T-helper 17 cell (primary cell): ENCODE measurements around the gene ZBED2. TPM values are rescaled to one million over a fixed set of nuclear protein-coding genes. Genes with fewer than 3 reads are reported as not detected.

ENCODE experiments used
- ATAC-seq: fragments of 150-1000 bp; cut with Tn5 transposase; 2 replicates; pipeline ENCODE4 v1.10.0; 2021; ENCODE audit warnings: mild to moderate bottlenecking, moderate library complexity
- DNase-seq, 3 donors: peaks; one replicate each; pipeline versions ENCODE4 v3.0.0 to v3.0.0-alpha.2; 2020 to 2021
- H3K9me3 ChIP-seq: one replicate; pipeline ENCODE4 v1.7.0; 2013; ENCODE audit warnings: low read length, mild to moderate bottlenecking; ENCODE audit not compliant: control insufficient read depth, poor library complexity, severe bottlenecking
- H3K27ac Mint-ChIP-seq: one replicate; pipeline ENCODE4 v1.8.0; 2022; ENCODE audit warnings: mild to moderate bottlenecking, moderate library complexity, mixed read lengths
- H3K27me3 Mint-ChIP-seq: one replicate; pipeline ENCODE4 v1.8.0; 2022; ENCODE audit warnings: mixed read lengths
- H3K36me3 Mint-ChIP-seq: one replicate; pipeline ENCODE4 v1.8.0; 2022; ENCODE audit warnings: low read depth, mixed read lengths
- H3K4me1 Mint-ChIP-seq: one replicate; pipeline ENCODE4 v1.8.0; 2022; ENCODE audit warnings: mild to moderate bottlenecking, mixed read lengths
- H3K4me3 Mint-ChIP-seq: one replicate; pipeline ENCODE4 v1.8.0; 2022; ENCODE audit warnings: mild to moderate bottlenecking, moderate library complexity, mixed read lengths
- total RNA-seq, 4 donors: library from RNA in 2 of 4; stranded (reverse) in 2 of 4; gene quantifications; one replicate each; pipeline ENCODE4 v1.2.3 and lab custom pipeline; 2022 to 2026

ZBED2 gene
- total RNA-seq, 2 donors from 2014 or later, result 0.12 to 0.13 TPM

DNA sequence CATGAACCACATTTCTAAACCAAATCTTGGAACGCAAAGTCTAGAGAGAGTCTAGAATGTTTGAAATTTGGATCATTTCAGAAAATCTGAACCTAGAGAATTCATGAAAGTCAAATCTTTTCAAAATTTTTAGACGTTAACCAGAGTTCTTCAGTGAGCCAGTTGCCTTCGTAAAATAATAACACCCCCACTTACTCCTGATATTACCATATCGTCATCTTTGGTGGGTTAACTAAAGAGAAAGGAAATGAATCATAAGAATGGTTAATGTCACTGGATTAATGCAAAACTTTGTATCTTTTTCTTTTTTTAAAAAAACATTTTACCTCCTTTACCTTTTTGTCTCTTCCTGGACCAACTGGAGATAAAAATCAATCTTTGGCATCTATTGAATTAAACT lies 1.2 kb upstream of the ZBED2 start:
- H3K4me3 Mint-ChIP-seq, result no peak overlapping the region
- H3K27ac Mint-ChIP-seq, result peak overlapping the region; percentile 73
- ATAC-seq (no peak), DNase-seq (no peak)
- H3K36me3 Mint-ChIP-seq, result peaks cover 13% of the 10 kb centered on the region
- no peaks in the 10 kb centered on the region for H3K27me3 Mint-ChIP-seq
- H3K9me3 ChIP-seq, result no peaks in the 10 kb centered on the region
- peaks cover 34% of the 10 kb centered on the region for H3K4me1 Mint-ChIP-seq

DNA sequence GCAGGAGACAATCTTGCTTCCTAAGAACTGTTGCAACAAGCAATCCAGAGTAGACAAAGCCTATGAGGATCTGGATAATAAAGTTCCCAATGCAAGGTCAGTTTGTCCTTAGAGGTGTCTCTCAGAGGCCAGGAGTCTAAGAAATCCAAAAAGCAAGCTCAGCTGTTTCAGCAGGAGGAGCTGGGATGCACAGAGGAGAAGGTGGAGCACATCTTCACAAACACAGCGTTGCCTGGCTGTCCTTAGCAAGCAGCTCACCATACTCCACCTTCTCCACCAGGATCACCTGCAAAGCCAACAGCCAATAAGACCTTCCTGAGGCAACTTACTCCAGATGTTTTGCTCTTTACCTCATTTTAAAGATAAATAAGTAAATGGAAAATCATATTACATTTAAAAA lies 365 bp downstream of the ZBED2 start:
- H3K9me3 ChIP-seq, result no peaks in the 10 kb centered on the region
- no peaks in the 10 kb centered on the region for H3K27me3 Mint-ChIP-seq
- DNase-seq (no peak), ATAC-seq (no peak)
- H3K36me3 Mint-ChIP-seq, result peaks cover 8% of the 10 kb centered on the region
- peak overlapping the region; percentile 73 for H3K27ac Mint-ChIP-seq
- H3K4me1 Mint-ChIP-seq, result peaks cover 37% of the 10 kb centered on the region
- H3K4me3 Mint-ChIP-seq, result peak overlapping the region; percentile 21

- H3K9me3 ChIP-seq, result no peaks in the 10 kb centered on the region
- ATAC-seq, result no peak
- Mint-ChIP-seq H3K4me3 (no peak overlapping the region), H3K27me3 (no peaks in the 10 kb centered on the region), H3K4me1 (peaks cover 42% of the 10 kb centered on the region), H3K36me3 (peaks cover 7% of the 10 kb centered on the region), H3K27ac (peak overlapping the region; percentile 73)
- DNase-seq, result no peak
Measured at GRCh38 chr3:111594205-111594604, 941 bp downstream of the ZBED2 start.

- Mint-ChIP-seq H3K27me3 (no peaks in the 10 kb centered on the region), H3K4me3 (no peak overlapping the region), H3K27ac (peak overlapping the region; percentile 73), H3K36me3 (peaks cover 7% of the 10 kb centered on the region), H3K4me1 (peaks cover 42% of the 10 kb centered on the region)
- no peaks in the 10 kb centered on the region for H3K9me3 ChIP-seq
- no peak for DNase-seq
- no peak for ATAC-seq
Measured at GRCh38 chr3:111593666-111594065, 1.5 kb downstream of the ZBED2 start.

- no peaks in the 10 kb centered on the region for H3K27me3 Mint-ChIP-seq
- peaks cover 42% of the 10 kb centered on the region for H3K4me1 Mint-ChIP-seq
- no peak overlapping the region for H3K4me3 Mint-ChIP-seq
- no peak for ATAC-seq
- peak overlapping the region; percentile 73 for H3K27ac Mint-ChIP-seq
- peaks cover 7% of the 10 kb centered on the region for H3K36me3 Mint-ChIP-seq
- no peaks in the 10 kb centered on the region for H3K9me3 ChIP-seq
- DNase-seq, result no peak
Measured at GRCh38 chr3:111592936-111593335, 2.2 kb downstream of the ZBED2 start.

DNA sequence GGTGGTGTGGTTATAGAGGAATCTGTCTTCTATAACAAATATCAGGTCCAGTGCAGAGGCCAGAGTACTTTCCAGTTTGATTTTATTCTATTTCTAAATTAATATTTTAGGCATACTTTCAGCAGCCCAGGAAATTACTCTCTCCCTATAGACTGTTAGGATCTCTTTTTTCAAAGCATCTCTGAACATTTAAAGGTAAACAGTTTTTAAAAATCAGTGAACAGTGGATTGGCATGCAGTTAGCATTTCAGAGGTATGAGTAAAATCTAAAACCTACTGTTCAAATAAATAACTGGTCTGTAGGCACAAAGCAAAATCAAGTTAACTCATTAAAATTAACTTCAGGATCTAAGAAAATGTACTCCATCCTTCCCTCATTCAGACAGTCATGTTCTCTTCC lies 3.0 kb downstream of the ZBED2 start:
- Mint-ChIP-seq H3K27ac (peak overlapping the region; percentile 73), H3K36me3 (peaks cover 7% of the 10 kb centered on the region), H3K4me1 (peaks cover 45% of the 10 kb centered on the region), H3K27me3 (no peaks in the 10 kb centered on the region), H3K4me3 (no peak overlapping the region)
- H3K9me3 ChIP-seq, result no peaks in the 10 kb centered on the region
- DNase-seq (no peak), ATAC-seq (no peak)

- Mint-ChIP-seq H3K4me1 (peaks cover 46% of the 10 kb centered on the region), H3K4me3 (no peak overlapping the region), H3K27me3 (no peaks in the 10 kb centered on the region), H3K36me3 (peaks cover 10% of the 10 kb centered on the region), H3K27ac (peak overlapping the region; percentile 73)
- ATAC-seq, result no peak
- no peaks in the 10 kb centered on the region for H3K9me3 ChIP-seq
- no peak for DNase-seq
Measured at GRCh38 chr3:111591555-111591954, 3.6 kb downstream of the ZBED2 start.

DNA sequence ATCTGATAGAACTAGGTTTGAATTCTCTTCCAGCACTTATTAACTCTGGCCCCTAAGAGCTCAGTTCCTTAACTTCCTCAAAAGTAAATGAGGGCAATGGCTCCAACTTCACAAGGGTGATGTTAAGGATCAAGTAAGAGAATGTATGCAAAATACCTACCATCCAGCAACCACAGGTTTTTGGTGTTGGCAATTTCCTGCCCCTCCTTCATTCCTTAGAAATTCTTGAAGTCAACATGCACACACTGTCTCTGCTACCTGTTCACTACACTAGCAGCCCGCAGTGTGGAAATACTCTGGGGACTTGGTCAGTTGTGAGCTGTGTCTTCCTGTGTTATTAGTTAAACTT lies 5.0 kb downstream of the ZBED2 start:
- H3K27me3 Mint-ChIP-seq, result no peaks in the 10 kb centered on the region
- no peak overlapping the region for H3K4me3 Mint-ChIP-seq
- H3K9me3 ChIP-seq, result no peaks in the 10 kb centered on the region
- ATAC-seq (no peak), DNase-seq (no peak)
- H3K36me3 Mint-ChIP-seq, result peaks cover 11% of the 10 kb centered on the region
- peak overlapping the region; percentile 75 for H3K27ac Mint-ChIP-seq
- H3K4me1 Mint-ChIP-seq, result peaks cover 38% of the 10 kb centered on the region

GRCh38 chr3:111589303-111590142 lies 5.6 kb downstream of the ZBED2 start:
- peaks cover 38% of the 10 kb centered on the region for H3K4me1 Mint-ChIP-seq
- peaks cover 15% of the 10 kb centered on the region for H3K36me3 Mint-ChIP-seq
- DNase-seq (no peak), ATAC-seq (no peak)
- peak overlapping the region; percentile 75 for H3K27ac Mint-ChIP-seq
- H3K27me3 Mint-ChIP-seq, result no peaks in the 10 kb centered on the region
- no peak overlapping the region for H3K4me3 Mint-ChIP-seq
- no peaks in the 10 kb centered on the region for H3K9me3 ChIP-seq

- Mint-ChIP-seq H3K36me3 (peaks cover 17% of the 10 kb centered on the region), H3K4me3 (no peak overlapping the region), H3K27ac (no peak overlapping the region), H3K4me1 (peaks cover 32% of the 10 kb centered on the region), H3K27me3 (no peaks in the 10 kb centered on the region)
- no peak for DNase-seq
- ATAC-seq, result no peak
- H3K9me3 ChIP-seq, result no peaks in the 10 kb centered on the region
Measured at GRCh38 chr3:111588527-111588926, 6.6 kb downstream of the ZBED2 start.

DNA sequence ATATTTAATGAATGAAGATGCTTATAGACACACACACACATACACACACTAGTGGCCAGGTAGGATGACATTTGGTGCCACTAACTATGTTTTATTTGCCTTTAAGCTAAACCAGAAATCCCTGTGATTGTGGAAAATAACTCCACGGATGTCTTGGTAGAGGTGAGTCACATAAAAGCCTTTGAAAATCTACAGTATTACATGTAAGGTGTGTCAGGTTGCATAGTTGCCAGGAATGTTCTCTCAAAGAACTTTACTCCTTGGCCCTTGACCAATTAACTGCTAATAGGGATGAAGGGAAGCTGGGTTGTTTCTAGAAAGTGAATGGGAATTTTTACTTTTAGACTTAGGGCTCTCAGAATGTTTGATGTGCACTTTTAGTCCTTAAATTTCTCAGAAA lies 9.9 kb downstream of the ZBED2 start:
- peaks cover 37% of the 10 kb centered on the region for H3K4me1 Mint-ChIP-seq

DNA sequence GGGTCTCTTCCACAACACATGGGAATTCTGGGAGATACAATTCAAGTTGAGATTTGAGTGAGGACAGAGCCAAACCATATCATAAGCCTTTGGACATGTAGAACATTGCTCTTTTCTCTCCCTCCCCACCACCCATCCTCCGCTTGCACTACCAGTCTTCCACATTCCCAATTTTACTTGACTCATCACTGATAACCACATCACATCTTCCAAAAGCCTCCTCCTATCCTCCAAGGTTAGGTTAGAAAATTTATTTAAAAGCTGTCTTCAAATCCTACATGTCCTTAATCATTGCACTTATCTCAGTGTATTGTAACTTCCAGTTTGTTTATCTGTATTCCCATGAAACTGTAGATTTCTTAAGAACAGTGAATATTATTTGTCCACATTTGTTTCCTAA lies 10.4 kb downstream of the ZBED2 start:
- H3K9me3 ChIP-seq, result no peaks in the 10 kb centered on the region
- H3K27me3 Mint-ChIP-seq, result no peaks in the 10 kb centered on the region
- peaks cover 22% of the 10 kb centered on the region for H3K36me3 Mint-ChIP-seq
- H3K27ac Mint-ChIP-seq, result peak overlapping the region; percentile 62
- H3K4me1 Mint-ChIP-seq, result peaks cover 36% of the 10 kb centered on the region
- no peak overlapping the region for H3K4me3 Mint-ChIP-seq
- DNase-seq (no peak), ATAC-seq (no peak)

More for the DNA sequence above, 9.9 kb downstream of the ZBED2 start:
- H3K36me3 Mint-ChIP-seq, result peaks cover 22% of the 10 kb centered on the region
- DNase-seq, result no peak
- H3K4me3 Mint-ChIP-seq, result no peak overlapping the region
- H3K27ac Mint-ChIP-seq, result peak overlapping the region; percentile 9
- no peak for ATAC-seq
- no peaks in the 10 kb centered on the region for H3K27me3 Mint-ChIP-seq
- H3K9me3 ChIP-seq, result no peaks in the 10 kb centered on the region

GRCh38 chr3:111582120-111582474 lies 13.0 kb downstream of the ZBED2 start:
- H3K27ac Mint-ChIP-seq, result peak overlapping the region; percentile 46
- no peaks in the 10 kb centered on the region for H3K9me3 ChIP-seq
- peaks cover 41% of the 10 kb centered on the region for H3K4me1 Mint-ChIP-seq
- H3K4me3 Mint-ChIP-seq, result no peak overlapping the region
- DNase-seq, result no peak
- no peak for ATAC-seq
- H3K36me3 Mint-ChIP-seq, result peaks cover 25% of the 10 kb centered on the region
- no peaks in the 10 kb centered on the region for H3K27me3 Mint-ChIP-seq
